OCI-LY7 (cell line): ENCODE measurements around the gene SMIM22.

ENCODE experiments used
- EZH2phosphoT487 ChIP-seq: fragments of 200-600 bp; sonication (generic); IDR thresholded peaks from 2 replicates; pipeline ENCODE4 v1.6.1; 2018; ENCODE audit warnings: low read depth, borderline replicate concordance, mild to moderate bottlenecking, mixed run types, antibody characterized with exemption, low read length, moderate library complexity, mixed read lengths
- TF ChIP-seq, protein P1 (sequence below): fragments of 200-600 bp; sonication (generic); conservative IDR thresholded peaks from 2 replicates; pipeline ENCODE4 v1.5.1; 2014; ENCODE audit warnings: mild to moderate bottlenecking, antibody characterized with exemption, low read length, moderate library complexity, mixed read lengths

- TF ChIP-seq, protein P1, sequence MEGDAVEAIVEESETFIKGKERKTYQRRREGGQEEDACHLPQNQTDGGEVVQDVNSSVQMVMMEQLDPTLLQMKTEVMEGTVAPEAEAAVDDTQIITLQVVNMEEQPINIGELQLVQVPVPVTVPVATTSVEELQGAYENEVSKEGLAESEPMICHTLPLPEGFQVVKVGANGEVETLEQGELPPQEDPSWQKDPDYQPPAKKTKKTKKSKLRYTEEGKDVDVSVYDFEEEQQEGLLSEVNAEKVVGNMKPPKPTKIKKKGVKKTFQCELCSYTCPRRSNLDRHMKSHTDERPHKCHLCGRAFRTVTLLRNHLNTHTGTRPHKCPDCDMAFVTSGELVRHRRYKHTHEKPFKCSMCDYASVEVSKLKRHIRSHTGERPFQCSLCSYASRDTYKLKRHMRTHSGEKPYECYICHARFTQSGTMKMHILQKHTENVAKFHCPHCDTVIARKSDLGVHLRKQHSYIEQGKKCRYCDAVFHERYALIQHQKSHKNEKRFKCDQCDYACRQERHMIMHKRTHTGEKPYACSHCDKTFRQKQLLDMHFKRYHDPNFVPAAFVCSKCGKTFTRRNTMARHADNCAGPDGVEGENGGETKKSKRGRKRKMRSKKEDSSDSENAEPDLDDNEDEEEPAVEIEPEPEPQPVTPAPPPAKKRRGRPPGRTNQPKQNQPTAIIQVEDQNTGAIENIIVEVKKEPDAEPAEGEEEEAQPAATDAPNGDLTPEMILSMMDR: no peak
- no peak for TF ChIP-seq EZH2phosphoT487
Measured at GRCh38 chr16:4747906-4748681, 47.1 kb upstream of the SMIM22 start.
